ENCODE data around the gene PRSS2.

- no peak for TF ChIP-seq POLR2A (IDR thresholded peaks at IDR 0.05; ENCODE audit: low read length)
- TF ChIP-seq GATA1 (IDR thresholded peaks at IDR 0.05; ENCODE audit: low read depth, low read length), result no peak
These were observed 35.2 kb downstream of the PRSS2 start for GRCh38 chr7:142806022-142806356.

All from erythroblast (primary cell).